K562 (cell line): ENCODE data around the gene ABCC11.

Experiments
- CREB1 ChIP-seq, 2 experiments: sonication (generic) in 1 of 2; formaldehyde crosslinking in 1 of 2; IDR thresholded peaks; 2 replicates each; pipeline versions ENCODE4 v1.6.1 to v1.8.0; 2012 to 2022; ENCODE audit warnings: inconsistent platforms in 1 of 2, mild to moderate bottlenecking in 1 of 2, missing genetic modification reagents in 1 of 2, moderate library complexity in 1 of 2
- CTCF ChIP-seq, 3 experiments: IDR thresholded peaks in 2 of 3; conservative IDR thresholded peaks in 1 of 3; 2 replicates each; pipeline ENCODE4 v1.5.1; 2011 to 2012; ENCODE audit warnings: low read length in 3 of 3, mild to moderate bottlenecking in 3 of 3, control low read depth in 2 of 3, improper control_type of control experiment in 1 of 3, inconsistent platforms in 1 of 3, low read depth in 1 of 3, mixed read lengths in 1 of 3, moderate library complexity in 1 of 3; ENCODE audit not compliant: insufficient read depth in 2 of 3
- EHMT2 ChIP-seq: fragments of 450-650 bp; IDR thresholded peaks from 2 replicates; pipeline ENCODE4 v1.6.1; 2018; ENCODE audit warnings: antibody characterized with exemption
- NFATC3 ChIP-seq: fragments of 450-650 bp; IDR thresholded peaks from 2 replicates; pipeline ENCODE4 v1.6.1; 2017; ENCODE audit warnings: mild to moderate bottlenecking
- NFIC ChIP-seq: fragments of 450-650 bp; IDR thresholded peaks from 2 replicates; pipeline ENCODE4 v1.6.1; 2017; ENCODE audit warnings: mild to moderate bottlenecking, inconsistent platforms
- SMC3 ChIP-seq: conservative IDR thresholded peaks from 2 replicates; pipeline ENCODE4 v1.6.1; 2011; ENCODE audit warnings: low read depth, low read length, improper control_type of control experiment; ENCODE audit not compliant: insufficient read depth
- SP1 ChIP-seq: sonication (generic); formaldehyde crosslinking; IDR thresholded peaks from 2 replicates; pipeline ENCODE4 v1.8.1; 2022; ENCODE audit warnings: mild to moderate bottlenecking, missing genetic modification reagents
- ZBTB7A ChIP-seq: IDR thresholded peaks from 2 replicates; pipeline ENCODE4 v1.6.1; 2011; ENCODE audit warnings: low read depth, mild to moderate bottlenecking, low read length, moderate library complexity, borderline replicate concordance; ENCODE audit not compliant: control insufficient read depth
- ZNF217 ChIP-seq: sonication (generic); formaldehyde crosslinking; IDR thresholded peaks from 2 replicates; pipeline ENCODE4 v1.8.0; 2022; ENCODE audit warnings: mild to moderate bottlenecking, missing genetic modification reagents
- TF ChIP-seq, protein P1 (sequence below): fragments of 250-450 bp; sonication (Bioruptor Pico); IDR thresholded peaks from 2 replicates; pipeline ENCODE4 v1.4.0; 2020
- TF ChIP-seq, protein P2 (sequence below), 2 experiments: fragments of 450-650 bp; formaldehyde crosslinking in 1 of 2; IDR thresholded peaks; 2 replicates each; pipeline versions ENCODE4 v1.4.0 to v1.6.1; 2014 to 2020; ENCODE audit warnings: mild to moderate bottlenecking in 2 of 2, borderline replicate concordance in 1 of 2, low read depth in 1 of 2

DNA sequence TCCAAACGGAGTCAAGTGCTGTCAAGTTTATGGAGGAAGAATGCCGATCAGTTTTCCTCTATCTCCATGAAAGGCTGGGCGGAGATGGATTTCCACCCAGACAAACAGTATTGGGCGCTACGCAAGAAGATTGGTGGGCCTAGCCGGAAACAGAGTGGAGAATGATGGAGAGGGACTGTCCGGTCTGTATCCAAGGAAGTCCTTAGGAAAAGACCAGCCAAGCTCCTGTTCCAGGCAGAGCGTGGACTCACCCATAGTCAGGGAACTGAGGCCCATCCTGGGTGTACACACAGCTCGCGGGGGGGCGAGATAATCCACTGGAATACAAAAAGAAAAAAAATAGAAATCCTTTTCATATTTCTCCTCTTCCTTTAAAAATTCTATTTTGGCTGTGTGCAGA lies 90.0 kb downstream of the ABCC11 start:
- TF ChIP-seq ZBTB7A, result no peak
- TF ChIP-seq NFATC3, result no peak
- TF ChIP-seq NFIC, result no peak
- no peak for TF ChIP-seq EHMT2
- no peak for TF ChIP-seq CREB1 (IDR thresholded peaks at IDR 0.05)
- TF ChIP-seq CREB1 (CRISPR knock-in tag; IDR thresholded peaks at IDR 0.05), result no peak
- TF ChIP-seq, protein P1, sequence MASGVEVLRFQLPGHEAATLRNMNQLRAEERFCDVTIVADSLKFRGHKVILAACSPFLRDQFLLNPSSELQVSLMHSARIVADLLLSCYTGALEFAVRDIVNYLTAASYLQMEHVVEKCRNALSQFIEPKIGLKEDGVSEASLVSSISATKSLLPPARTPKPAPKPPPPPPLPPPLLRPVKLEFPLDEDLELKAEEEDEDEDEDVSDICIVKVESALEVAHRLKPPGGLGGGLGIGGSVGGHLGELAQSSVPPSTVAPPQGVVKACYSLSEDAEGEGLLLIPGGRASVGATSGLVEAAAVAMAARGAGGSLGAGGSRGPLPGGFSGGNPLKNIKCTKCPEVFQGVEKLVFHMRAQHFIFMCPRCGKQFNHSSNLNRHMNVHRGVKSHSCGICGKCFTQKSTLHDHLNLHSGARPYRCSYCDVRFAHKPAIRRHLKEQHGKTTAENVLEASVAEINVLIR (CRISPR knock-in tag), result no peak
- no peak for TF ChIP-seq SP1 (CRISPR knock-in tag)
- no peak for TF ChIP-seq ZNF217 (CRISPR knock-in tag)
- no peak for TF ChIP-seq SMC3
- TF ChIP-seq, protein P2, sequence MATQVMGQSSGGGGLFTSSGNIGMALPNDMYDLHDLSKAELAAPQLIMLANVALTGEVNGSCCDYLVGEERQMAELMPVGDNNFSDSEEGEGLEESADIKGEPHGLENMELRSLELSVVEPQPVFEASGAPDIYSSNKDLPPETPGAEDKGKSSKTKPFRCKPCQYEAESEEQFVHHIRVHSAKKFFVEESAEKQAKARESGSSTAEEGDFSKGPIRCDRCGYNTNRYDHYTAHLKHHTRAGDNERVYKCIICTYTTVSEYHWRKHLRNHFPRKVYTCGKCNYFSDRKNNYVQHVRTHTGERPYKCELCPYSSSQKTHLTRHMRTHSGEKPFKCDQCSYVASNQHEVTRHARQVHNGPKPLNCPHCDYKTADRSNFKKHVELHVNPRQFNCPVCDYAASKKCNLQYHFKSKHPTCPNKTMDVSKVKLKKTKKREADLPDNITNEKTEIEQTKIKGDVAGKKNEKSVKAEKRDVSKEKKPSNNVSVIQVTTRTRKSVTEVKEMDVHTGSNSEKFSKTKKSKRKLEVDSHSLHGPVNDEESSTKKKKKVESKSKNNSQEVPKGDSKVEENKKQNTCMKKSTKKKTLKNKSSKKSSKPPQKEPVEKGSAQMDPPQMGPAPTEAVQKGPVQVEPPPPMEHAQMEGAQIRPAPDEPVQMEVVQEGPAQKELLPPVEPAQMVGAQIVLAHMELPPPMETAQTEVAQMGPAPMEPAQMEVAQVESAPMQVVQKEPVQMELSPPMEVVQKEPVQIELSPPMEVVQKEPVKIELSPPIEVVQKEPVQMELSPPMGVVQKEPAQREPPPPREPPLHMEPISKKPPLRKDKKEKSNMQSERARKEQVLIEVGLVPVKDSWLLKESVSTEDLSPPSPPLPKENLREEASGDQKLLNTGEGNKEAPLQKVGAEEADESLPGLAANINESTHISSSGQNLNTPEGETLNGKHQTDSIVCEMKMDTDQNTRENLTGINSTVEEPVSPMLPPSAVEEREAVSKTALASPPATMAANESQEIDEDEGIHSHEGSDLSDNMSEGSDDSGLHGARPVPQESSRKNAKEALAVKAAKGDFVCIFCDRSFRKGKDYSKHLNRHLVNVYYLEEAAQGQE (IDR thresholded peaks at IDR 0.05; ENCODE audit: borderline replicate concordance), result no peak
- TF ChIP-seq, protein P2 (CRISPR knock-in tag; IDR thresholded peaks at IDR 0.05; ENCODE audit: low read depth), result no peak
- TF ChIP-seq CTCF (IDR thresholded peaks at IDR 0.05 in 2 of 3, conservative IDR thresholded peaks at IDR 0.05 in 1 of 3; ENCODE audit: insufficient read depth in 2 of 3, low read depth in 1 of 3, low read length in 3 of 3), result no peak
